ENCODE measurements around the gene COQ8B.

Gene COQ8B

GRCh38 chr19:40717325-40717879 is 716 bp upstream of the COQ8B start:
- H3K4me1 ChIP-seq = peaks cover 58 to 78% (median 65%) of the 10 kb centered on the region in 10 experiments

GRCh38 chr19:40716031-40716481 is 630 bp downstream of the COQ8B start:
- Histone ChIP-seq H3K36me3 (peaks cover 0 to 23% (median 5%) of the 10 kb centered on the region in 11 experiments; a peak in 6 of 22 replicates), H4K20me1 (peaks cover 0 to 34% (median 8%) of the 10 kb centered on the region in 11 experiments; a peak in 9 of 22 replicates), H3K4me1 (peaks cover 57 to 67% (median 62%) of the 10 kb centered on the region in 10 experiments), H3K9ac (peak overlapping the region; percentile 78 to 94 (median 90)), H3K4me3 (peak overlapping the region; percentile 71 to 93 (median 83)), H3K4me2 (peak overlapping the region; percentile 84 to 100 (median 97)), H3K27ac (peak overlapping the region in 10 of 11 experiments; percentile 72 to 90 (median 86); a peak in 21 of 22 replicates), H3K27me3 (no peaks in the 10 kb centered on the region), H3K9me3 (replicated peaks in 1 of 11) (no peaks in the 10 kb centered on the region)
- no peak for TF ChIP-seq Cebpa-rat (IDR thresholded peaks at IDR 0.05)

More at GRCh38 chr19:40717325-40717879, 716 bp upstream of the COQ8B start:
- Histone ChIP-seq H3K27me3 (no peaks in the 10 kb centered on the region), H3K4me2 (peak overlapping the region; percentile 84 to 100 (median 97)), H3K9ac (peak overlapping the region; percentile 78 to 94 (median 90)), H3K9me3 (replicated peaks in 1 of 11) (no peaks in the 10 kb centered on the region), H3K27ac (peak overlapping the region; percentile 72 to 90 (median 86)), H4K20me1 (peaks cover 0 to 34% (median 9%) of the 10 kb centered on the region in 11 experiments; a peak in 10 of 22 replicates), H3K4me3 (peak overlapping the region; percentile 71 to 93 (median 83)), H3K36me3 (peaks cover 0 to 15% (median 5%) of the 10 kb centered on the region in 11 experiments; a peak in 6 of 22 replicates)
- TF ChIP-seq Cebpa-rat (IDR thresholded peaks at IDR 0.05) = no peak

- Histone ChIP-seq H3K4me1 (peaks cover 43 to 64% (median 52%) of the 10 kb centered on the region in 10 experiments), H4K20me1 (peaks cover 0 to 24% (median 7%) of the 10 kb centered on the region in 11 experiments; a peak in 9 of 22 replicates), H3K27ac (peak overlapping the region; percentile 59 to 76 (median 63)), H3K9me3 (replicated peaks in 1 of 11) (no peaks in the 10 kb centered on the region), H3K4me2 (peak overlapping the region; percentile 84 to 100 (median 97)), H3K9ac (peak overlapping the region; percentile 58 to 94 (median 77)), H3K4me3 (peak overlapping the region; percentile 62 to 93 (median 83)), H3K36me3 (peaks cover 4 to 28% (median 9%) of the 10 kb centered on the region in 11 experiments; a peak in 17 of 22 replicates), H3K27me3 (no peaks in the 10 kb centered on the region)
- no peak for TF ChIP-seq Cebpa-rat (IDR thresholded peaks at IDR 0.05)
Observed at GRCh38 chr19:40714441-40715299, 2.0 kb downstream of the COQ8B start.

- Histone ChIP-seq H3K27ac (peak overlapping the region in 6 of 11 experiments; percentile 59 to 76 (median 67); a peak in 5 of 22 replicates), H3K9me3 (replicated peaks in 1 of 11) (no peaks in the 10 kb centered on the region), H3K4me3 (peak overlapping the region in 6 of 10 experiments; percentile 67 to 93 (median 86); a peak in 9 of 20 replicates), H3K36me3 (peaks cover 11 to 36% (median 16%) of the 10 kb centered on the region in 11 experiments; a peak in 19 of 22 replicates), H3K27me3 (no peaks in the 10 kb centered on the region), H3K9ac (peak overlapping the region in 8 of 11 experiments; percentile 58 to 94 (median 76); a peak in 8 of 22 replicates), H4K20me1 (peaks cover 0 to 17% (median 7%) of the 10 kb centered on the region in 11 experiments; a peak in 9 of 22 replicates), H3K4me1 (peaks cover 36 to 57% (median 45%) of the 10 kb centered on the region in 10 experiments), H3K4me2 (peak overlapping the region; percentile 84 to 100 (median 97))
- no peak for TF ChIP-seq Cebpa-rat (IDR thresholded peaks at IDR 0.05)
Observed at GRCh38 chr19:40713939-40714338, 2.7 kb downstream of the COQ8B start.

- Histone ChIP-seq H3K27me3 (no peaks in the 10 kb centered on the region), H3K36me3 (peaks cover 31 to 77% (median 51%) of the 10 kb centered on the region in 11 experiments), H3K27ac (no peak overlapping the region), H3K9me3 (replicated peaks in 1 of 11) (no peaks in the 10 kb centered on the region), H3K4me1 (peaks cover 5 to 26% (median 15%) of the 10 kb centered on the region in 10 experiments), H4K20me1 (no peaks in the 10 kb centered on the region; a peak in 1 of 22 replicates), H3K4me2 (no peak overlapping the region), H3K4me3 (no peak overlapping the region), H3K9ac (no peak overlapping the region)
- TF ChIP-seq Cebpa-rat (IDR thresholded peaks at IDR 0.05) = no peak
Observed at GRCh38 chr19:40709817-40710216, 6.9 kb downstream of the COQ8B start.

GRCh38 chr19:40707615-40708014 is 9.1 kb downstream of the COQ8B start:
- Histone ChIP-seq H3K27ac (no peak overlapping the region), H3K9me3 (replicated peaks in 1 of 11) (no peaks in the 10 kb centered on the region), H3K4me1 (peaks cover 0 to 12% (median 4%) of the 10 kb centered on the region in 10 experiments; a peak in 9 of 20 replicates), H4K20me1 (no peaks in the 10 kb centered on the region; a peak in 1 of 22 replicates), H3K4me3 (no peak overlapping the region), H3K9ac (no peak overlapping the region), H3K4me2 (no peak overlapping the region), H3K36me3 (peaks cover 45 to 92% (median 65%) of the 10 kb centered on the region in 11 experiments), H3K27me3 (no peaks in the 10 kb centered on the region)
- no peak for TF ChIP-seq Cebpa-rat (IDR thresholded peaks at IDR 0.05)

- Histone ChIP-seq H3K27me3 (no peaks in the 10 kb centered on the region), H3K9ac (no peak overlapping the region), H3K4me2 (no peak overlapping the region), H4K20me1 (no peaks in the 10 kb centered on the region; a peak in 1 of 22 replicates), H3K27ac (no peak overlapping the region), H3K4me1 (peaks cover 0 to 12% (median 4%) of the 10 kb centered on the region in 10 experiments; a peak in 9 of 20 replicates), H3K36me3 (peaks cover 56 to 93% (median 78%) of the 10 kb centered on the region in 11 experiments), H3K9me3 (replicated peaks in 1 of 11) (no peaks in the 10 kb centered on the region), H3K4me3 (no peak overlapping the region)
- TF ChIP-seq Cebpa-rat (IDR thresholded peaks at IDR 0.05) = no peak
Observed at GRCh38 chr19:40705950-40706619, 10.6 kb downstream of the COQ8B start.

GRCh38 chr19:40705362-40705651 is 11.4 kb downstream of the COQ8B start:
- Histone ChIP-seq H4K20me1 (no peaks in the 10 kb centered on the region; a peak in 1 of 22 replicates), H3K36me3 (peaks cover 55 to 98% (median 78%) of the 10 kb centered on the region in 11 experiments), H3K9ac (no peak overlapping the region), H3K27ac (no peak overlapping the region), H3K27me3 (no peaks in the 10 kb centered on the region), H3K4me2 (no peak overlapping the region), H3K9me3 (replicated peaks in 1 of 11) (no peaks in the 10 kb centered on the region), H3K4me3 (no peak overlapping the region), H3K4me1 (peaks cover 0 to 6% (median 0%) of the 10 kb centered on the region in 10 experiments; a peak in 7 of 20 replicates)
- no peak for TF ChIP-seq Cebpa-rat (IDR thresholded peaks at IDR 0.05)

Data from BLaER1 treated with 17β-estradiol and CSF1 and Interleukin-3, amounts not matched to agents 10 nM and 100 nM (cell line).